Neuron (in vitro differentiated cells): ENCODE data around the gene SYT7.
"Not testable (repeated sequence)": the region's sequence is repeated elsewhere in the genome, so short reads cannot be mapped to it uniquely, and the experiment has no call there.

ENCODE experiments used
- H2AFZ ChIP-seq: one replicate; pipeline ENCODE4 v1.6.1; 2013; ENCODE audit warnings: low read depth, mild to moderate bottlenecking, inconsistent platforms, low read length, moderate library complexity
- H3K27me3 ChIP-seq: one replicate; pipeline ENCODE4 v1.6.1; 2013; ENCODE audit warnings: low read length; ENCODE audit not compliant: insufficient read depth
- H3K36me3 ChIP-seq: one replicate; pipeline ENCODE4 v1.6.1; 2013; ENCODE audit warnings: low read length; ENCODE audit not compliant: insufficient read depth
- H3K4me1 ChIP-seq: one replicate; pipeline ENCODE4 v1.6.1; 2013; ENCODE audit warnings: low read length; ENCODE audit not compliant: insufficient read depth
- H3K4me3 ChIP-seq: 2 replicates; pipeline ENCODE4 v1.5.1; 2013; ENCODE audit warnings: mild to moderate bottlenecking, low read length, moderate library complexity
- H3K9me3 ChIP-seq: one replicate; pipeline ENCODE4 v1.6.1; 2013; ENCODE audit warnings: low read length

Gene SYT7

GRCh38 chr11:61488651-61489291 lies 92.1 kb downstream of the SYT7 start:
- Histone ChIP-seq H3K4me3 (no peak overlapping the region), H3K27me3 (no peaks in the 10 kb centered on the region), H3K36me3 (no peaks in the 10 kb centered on the region), H2AFZ (no peak overlapping the region), H3K9me3 (no peaks in the 10 kb centered on the region), H3K4me1 (peaks cover 22% of the 10 kb centered on the region)

- Histone ChIP-seq H3K36me3 (no peaks in the 10 kb centered on the region), H3K4me1 (peaks cover 22% of the 10 kb centered on the region), H3K27me3 (no peaks in the 10 kb centered on the region), H3K9me3 (no peaks in the 10 kb centered on the region), H2AFZ (no peak overlapping the region), H3K4me3 (no peak overlapping the region)
Measured at GRCh38 chr11:61487342-61488025, 93.4 kb downstream of the SYT7 start.

GRCh38 chr11:61486779-61487178 lies 94.1 kb downstream of the SYT7 start:
- H3K36me3 ChIP-seq = no peaks in the 10 kb centered on the region
- peaks cover 30% of the 10 kb centered on the region for H3K4me1 ChIP-seq

GRCh38 chr11:61486011-61486620 lies 94.8 kb downstream of the SYT7 start:
- Histone ChIP-seq H3K4me3 (no peak overlapping the region), H2AFZ (no peak overlapping the region), H3K4me1 (peaks cover 36% of the 10 kb centered on the region), H3K9me3 (no peaks in the 10 kb centered on the region), H3K36me3 (no peaks in the 10 kb centered on the region), H3K27me3 (no peaks in the 10 kb centered on the region)

More at GRCh38 chr11:61486779-61487178, 94.1 kb downstream of the SYT7 start:
- Histone ChIP-seq H2AFZ (no peak overlapping the region), H3K4me3 (no peak overlapping the region), H3K27me3 (no peaks in the 10 kb centered on the region), H3K9me3 (no peaks in the 10 kb centered on the region)

GRCh38 chr11:61485080-61485479 lies 95.8 kb downstream of the SYT7 start:
- H3K27me3 ChIP-seq = no peaks in the 10 kb centered on the region
- H3K9me3 ChIP-seq = no peaks in the 10 kb centered on the region
- no peaks in the 10 kb centered on the region for H3K36me3 ChIP-seq
- H2AFZ ChIP-seq = no peak overlapping the region
- H3K4me3 ChIP-seq = no peak overlapping the region
- peaks cover 42% of the 10 kb centered on the region for H3K4me1 ChIP-seq

GRCh38 chr11:61484541-61484940 lies 96.3 kb downstream of the SYT7 start:
- no peak overlapping the region for H2AFZ ChIP-seq
- H3K27me3 ChIP-seq = no peaks in the 10 kb centered on the region
- no peaks in the 10 kb centered on the region for H3K9me3 ChIP-seq
- H3K4me3 ChIP-seq = no peak overlapping the region
- H3K4me1 ChIP-seq = peaks cover 41% of the 10 kb centered on the region
- no peaks in the 10 kb centered on the region for H3K36me3 ChIP-seq

GRCh38 chr11:61482513-61482912 lies 98.4 kb downstream of the SYT7 start:
- no peak overlapping the region for H2AFZ ChIP-seq
- H3K36me3 ChIP-seq = no peaks in the 10 kb centered on the region
- peaks cover 35% of the 10 kb centered on the region for H3K4me1 ChIP-seq
- H3K9me3 ChIP-seq = no peaks in the 10 kb centered on the region
- H3K4me3 ChIP-seq = no peak overlapping the region
- H3K27me3 ChIP-seq = no peaks in the 10 kb centered on the region

GRCh38 chr11:61481806-61482205 lies 99.1 kb downstream of the SYT7 start:
- Histone ChIP-seq H2AFZ (no peak overlapping the region), H3K36me3 (no peaks in the 10 kb centered on the region), H3K9me3 (no peaks in the 10 kb centered on the region), H3K4me1 (peaks cover 35% of the 10 kb centered on the region), H3K27me3 (no peaks in the 10 kb centered on the region), H3K4me3 (no peak overlapping the region)

GRCh38 chr11:61480994-61481335 lies 99.9 kb downstream of the SYT7 start:
- Histone ChIP-seq H3K9me3 (no peaks in the 10 kb centered on the region), H3K36me3 (no peaks in the 10 kb centered on the region), H3K4me3 (no peak overlapping the region), H2AFZ (no peak overlapping the region), H3K27me3 (no peaks in the 10 kb centered on the region), H3K4me1 (peaks cover 35% of the 10 kb centered on the region)

- H3K27me3 ChIP-seq = no peaks in the 10 kb centered on the region
- H3K36me3 ChIP-seq = no peaks in the 10 kb centered on the region
- H3K4me3 ChIP-seq = no peak overlapping the region
- no peak overlapping the region for H2AFZ ChIP-seq
- peaks cover 35% of the 10 kb centered on the region for H3K4me1 ChIP-seq
- no peaks in the 10 kb centered on the region for H3K9me3 ChIP-seq
Measured at GRCh38 chr11:61480261-61480993, 100.4 kb downstream of the SYT7 start.

- H3K9me3 ChIP-seq, H3K27me3 ChIP-seq, H3K36me3 ChIP-seq, H2AFZ ChIP-seq, H3K4me3 ChIP-seq: not testable (repeated sequence)
- H3K4me1 ChIP-seq = peaks cover 35% of the 10 kb centered on the region
Measured at GRCh38 chr11:61479360-61480058, 101.4 kb downstream of the SYT7 start.

- H3K4me3 ChIP-seq = no peak overlapping the region
- no peaks in the 10 kb centered on the region for H3K27me3 ChIP-seq
- no peaks in the 10 kb centered on the region for H3K9me3 ChIP-seq
- H2AFZ ChIP-seq = no peak overlapping the region
- peaks cover 35% of the 10 kb centered on the region for H3K4me1 ChIP-seq
- H3K36me3 ChIP-seq = peaks cover 7% of the 10 kb centered on the region
Measured at GRCh38 chr11:61477727-61478148, 103.1 kb downstream of the SYT7 start.
